ENCODE data around the gene PTPRM. TPM values are rescaled to one million over a fixed set of nuclear protein-coding genes. Genes with fewer than 3 reads are reported as not detected.

The PTPRM gene
- total RNA-seq, 1 donor from 2014 or later, result 1.00 TPM

GRCh38 chr18:8298186-8298585 is 731.1 kb downstream of the PTPRM start:
- H3K36me3 Mint-ChIP-seq (ENCODE audit: low read depth), result no peaks in the 10 kb centered on the region
- no peak for TF ChIP-seq CTCF (IDR thresholded peaks at IDR 0.05)
- no peaks in the 10 kb centered on the region for H3K9me3 Mint-ChIP-seq

GRCh38 chr18:8299054-8299980 is 732.2 kb downstream of the PTPRM start:
- TF ChIP-seq CTCF (IDR thresholded peaks at IDR 0.05), result no peak
- Mint-ChIP-seq H3K27ac (no peak overlapping the region), H3K4me3 (no peak overlapping the region), H3K4me1 (no peaks in the 10 kb centered on the region), H3K27me3 (no peaks in the 10 kb centered on the region), H3K9me3 (no peaks in the 10 kb centered on the region), H3K36me3 (ENCODE audit: low read depth) (no peaks in the 10 kb centered on the region)
- POLR2A ChIA-PET, result no interaction called here
- CTCF ChIA-PET, result no interaction called here
- DNase-seq, result no peak
- ATAC-seq (ENCODE audit: low read depth), result no peak
- intact Hi-C loops (cut with micrococcal nuclease), result no loop called here

More at GRCh38 chr18:8298186-8298585, 731.1 kb downstream of the PTPRM start:
- intact Hi-C loops (cut with micrococcal nuclease), result no loop called here
- Mint-ChIP-seq H3K4me3 (no peak overlapping the region), H3K27me3 (no peaks in the 10 kb centered on the region), H3K27ac (no peak overlapping the region), H3K4me1 (no peaks in the 10 kb centered on the region)
- DNase-seq (no peak), ATAC-seq (ENCODE audit: low read depth) (no peak)
- CTCF ChIA-PET, result no interaction called here
- POLR2A ChIA-PET, result no interaction called here

GRCh38 chr18:8300751-8301410 is 733.8 kb downstream of the PTPRM start:
- DNase-seq (no peak), ATAC-seq (ENCODE audit: low read depth) (no peak)
- no peak overlapping the region for H3K27ac Mint-ChIP-seq
- intact Hi-C loops (cut with micrococcal nuclease), result no loop called here
- POLR2A ChIA-PET, result no interaction called here
- H3K4me3 Mint-ChIP-seq, result no peak overlapping the region
- TF ChIP-seq CTCF (IDR thresholded peaks at IDR 0.05), result no peak
- H3K36me3 Mint-ChIP-seq (ENCODE audit: low read depth), result no peaks in the 10 kb centered on the region
- no peaks in the 10 kb centered on the region for H3K4me1 Mint-ChIP-seq
- CTCF ChIA-PET, result no interaction called here
- H3K9me3 Mint-ChIP-seq, result no peaks in the 10 kb centered on the region
- no peaks in the 10 kb centered on the region for H3K27me3 Mint-ChIP-seq

DNA sequence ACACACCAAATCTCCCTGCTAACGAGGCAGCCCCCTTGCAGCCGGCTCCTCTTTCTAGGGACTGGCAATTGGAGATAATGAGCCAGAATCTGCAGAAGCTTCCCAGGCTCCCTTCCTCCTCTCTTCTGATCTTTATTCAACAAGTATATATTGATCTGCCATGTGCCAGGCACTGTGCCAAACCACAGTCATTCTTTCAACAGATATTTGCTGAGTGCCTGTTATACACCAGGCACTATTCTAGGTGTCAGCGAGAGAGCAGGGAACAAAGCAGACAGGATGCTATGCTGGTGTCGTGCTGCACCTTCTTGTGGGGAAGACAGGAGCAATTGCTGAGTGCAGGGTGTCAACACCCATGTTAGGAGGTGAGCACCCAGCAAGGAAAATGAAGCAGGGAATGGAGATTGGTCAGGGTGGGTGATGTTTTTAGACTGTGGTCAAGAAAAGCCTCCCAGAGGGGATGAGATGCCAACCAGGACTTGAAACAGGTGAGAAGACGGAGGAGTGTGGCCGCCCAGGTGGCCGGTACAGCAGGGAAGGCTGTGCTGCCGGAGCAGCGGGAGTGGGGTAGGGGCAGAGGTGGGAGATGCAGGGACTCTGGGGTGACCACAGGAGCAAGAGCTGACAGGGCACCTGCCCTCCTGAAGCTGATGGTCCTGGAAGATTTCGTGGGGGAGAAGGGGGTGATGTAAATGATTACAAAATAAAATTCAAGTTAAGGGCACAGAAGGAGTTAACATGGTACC is 734.5 kb downstream of the PTPRM start:
- Mint-ChIP-seq H3K27me3 (no peaks in the 10 kb centered on the region), H3K9me3 (no peaks in the 10 kb centered on the region), H3K4me3 (no peak overlapping the region), H3K4me1 (no peaks in the 10 kb centered on the region), H3K27ac (no peak overlapping the region), H3K36me3 (ENCODE audit: low read depth) (no peaks in the 10 kb centered on the region)
- intact Hi-C loops (cut with micrococcal nuclease), result no loop called here
- ChIA-PET POLR2A (no interaction called here), CTCF (no interaction called here)
- TF ChIP-seq CTCF (IDR thresholded peaks at IDR 0.05), result no peak
- DNase-seq (no peak), ATAC-seq (ENCODE audit: low read depth) (no peak)

Data from activated B cell treated with CpG ODN at 0.5 μM for 24 hours (primary cell).